Right forelimb (tissue), 1 donor: ENCODE measurements around the gene OLFM4.
A peak's percentile ranks its signal among the peaks of the same experiment; 100 is the strongest.

ENCODE experiments used
- DNase-seq: peaks from one replicate; pipeline ENCODE4 v3.0.0-alpha.2; 2018

Gene OLFM4

GRCh38 chr13:53015971-53016370 lies 12.6 kb upstream of the OLFM4 start:
- DNase-seq: no peak

- DNase-seq: no peak
These were observed 11.1 kb upstream of the OLFM4 start for GRCh38 chr13:53017433-53017970.

- DNase-seq: no peak
These were observed 9.6 kb upstream of the OLFM4 start for GRCh38 chr13:53018690-53019647.

- DNase-seq: no peak
These were observed 7.8 kb upstream of the OLFM4 start for GRCh38 chr13:53020764-53021335.

- DNase-seq: no peak
These were observed 5.4 kb upstream of the OLFM4 start for GRCh38 chr13:53023246-53023645.

- no peak for DNase-seq
These were observed 550 bp upstream of the OLFM4 start for GRCh38 chr13:53028063-53028462.

GRCh38 chr13:53032849-53033248 lies 4.2 kb downstream of the OLFM4 start:
- DNase-seq: no peak

GRCh38 chr13:53038993-53039392 lies 10.4 kb downstream of the OLFM4 start:
- no peak for DNase-seq

- DNase-seq: no peak
These were observed 13.4 kb downstream of the OLFM4 start for GRCh38 chr13:53041968-53042516.

- no peak for DNase-seq
These were observed 14.3 kb downstream of the OLFM4 start for GRCh38 chr13:53042877-53043276.

GRCh38 chr13:53043398-53043797 lies 14.8 kb downstream of the OLFM4 start:
- no peak for DNase-seq

GRCh38 chr13:53045189-53045588 lies 16.6 kb downstream of the OLFM4 start:
- peak; percentile 87 for DNase-seq

- DNase-seq: no peak
These were observed 20.3 kb downstream of the OLFM4 start for GRCh38 chr13:53048880-53049279.

- no peak for DNase-seq
These were observed 21.5 kb downstream of the OLFM4 start for GRCh38 chr13:53050151-53050550.

- no peak for DNase-seq
These were observed 24.1 kb downstream of the OLFM4 start for GRCh38 chr13:53052675-53053074.

- no peak for DNase-seq
These were observed 26.0 kb downstream of the OLFM4 start for GRCh38 chr13:53054569-53054968.

- DNase-seq: no peak
These were observed 29.6 kb downstream of the OLFM4 start for GRCh38 chr13:53058065-53058679.

GRCh38 chr13:53060840-53061490 lies 32.4 kb downstream of the OLFM4 start:
- DNase-seq: no peak

GRCh38 chr13:53064731-53065130 lies 36.1 kb downstream of the OLFM4 start:
- DNase-seq: no peak

GRCh38 chr13:53066411-53066810 lies 37.8 kb downstream of the OLFM4 start:
- no peak for DNase-seq

GRCh38 chr13:53068585-53069520 lies 40.2 kb downstream of the OLFM4 start:
- no peak for DNase-seq

GRCh38 chr13:53069800-53070199 lies 41.2 kb downstream of the OLFM4 start:
- DNase-seq: no peak
